Smooth muscle cell of the brain vasculature (primary cell): Measurements from ENCODE around the gene ELOVL1.
"Not testable (repeated sequence)": the region's sequence is repeated elsewhere in the genome, so short reads cannot be mapped to it uniquely, and the experiment has no call there.

Experiments
- DNase-seq: peaks from one replicate; pipeline ENCODE4 v3.0.0-alpha.2; 2012; ENCODE audit warnings: low read depth, low spot score

Gene ELOVL1

GRCh38 chr1:43367904-43368645 is at the start of gene ELOVL1:
Gene ELOVL1 (minus strand): TSS chr1:43368011. CDS start chr1:43365609, 2,402 bp downstream.
- DNase-seq: peak; percentile 57

- DNase-seq: no peak
Measured at GRCh38 chr1:43415901-43416300, 48.1 kb upstream of the ELOVL1 start.

- peak; percentile 9 for DNase-seq
Measured at GRCh38 chr1:43414634-43415223, 46.9 kb upstream of the ELOVL1 start.

GRCh38 chr1:43413426-43413825 is 45.6 kb upstream of the ELOVL1 start:
- not testable (repeated sequence) for DNase-seq

GRCh38 chr1:43410571-43410970 is 42.8 kb upstream of the ELOVL1 start:
- no peak for DNase-seq

- DNase-seq: no peak
Measured at GRCh38 chr1:43405876-43406234, 38.0 kb upstream of the ELOVL1 start.

GRCh38 chr1:43405219-43405875 is 37.5 kb upstream of the ELOVL1 start:
- DNase-seq: no peak

GRCh38 chr1:43404353-43404752 is 36.5 kb upstream of the ELOVL1 start:
- DNase-seq: no peak

GRCh38 chr1:43402089-43402865 is 34.5 kb upstream of the ELOVL1 start:
- no peak for DNase-seq

GRCh38 chr1:43400441-43400840 is 32.6 kb upstream of the ELOVL1 start:
- not testable (repeated sequence) for DNase-seq

GRCh38 chr1:43398227-43398626 is 30.4 kb upstream of the ELOVL1 start:
- no peak for DNase-seq

- no peak for DNase-seq
Measured at GRCh38 chr1:43396059-43396458, 28.2 kb upstream of the ELOVL1 start.

GRCh38 chr1:43395523-43395922 is 27.7 kb upstream of the ELOVL1 start:
- no peak for DNase-seq

GRCh38 chr1:43392702-43393101 is 24.9 kb upstream of the ELOVL1 start:
- no peak for DNase-seq

GRCh38 chr1:43389326-43390313 is 21.8 kb upstream of the ELOVL1 start, which contains the start of the genes MED8 and SZT2:
Gene MED8 (minus strand): TSS chr1:43389800. CDS start chr1:43389764, 36 bp downstream.
Gene SZT2 (plus strand): TSS chr1:43389899. CDS start chr1:43389969, 70 bp downstream.
- peak; percentile 63 for DNase-seq

- DNase-seq: no peak
Measured at GRCh38 chr1:43388613-43389012, 20.8 kb upstream of the ELOVL1 start.

GRCh38 chr1:43387976-43388599 is 20.3 kb upstream of the ELOVL1 start:
- no peak for DNase-seq

GRCh38 chr1:43386676-43387075 is 18.9 kb upstream of the ELOVL1 start:
- no peak for DNase-seq

- no peak for DNase-seq
Measured at GRCh38 chr1:43383449-43383848, 15.6 kb upstream of the ELOVL1 start.
